Eye (tissue), 1 donor: ENCODE data around the gene RTP5.

Experiments used
- DNase-seq: peaks from one replicate; pipeline ENCODE4 v3.0.0-alpha.2; 2015

The RTP5 gene

GRCh38 chr2:241858206-241859016 is 11.1 kb upstream of the RTP5 start, which contains the start of gene PDCD1:
TSS of gene PDCD1 (minus strand) at chr2:241858894. CDS start at chr2:241858838, 56 bp downstream.
- DNase-seq, result no peak

GRCh38 chr2:241859017-241859435 is 10.5 kb upstream of the RTP5 start:
- no peak for DNase-seq

- no peak for DNase-seq
These were observed 9.9 kb upstream of the RTP5 start for GRCh38 chr2:241859436-241860183.

- DNase-seq, result no peak
These were observed 9.1 kb upstream of the RTP5 start for GRCh38 chr2:241860184-241861078.

GRCh38 chr2:241861264-241861663 is 8.3 kb upstream of the RTP5 start:
- DNase-seq, result no peak

GRCh38 chr2:241862093-241862492 is 7.4 kb upstream of the RTP5 start:
- DNase-seq, result no peak

GRCh38 chr2:241862775-241863535 is 6.6 kb upstream of the RTP5 start:
- DNase-seq, result no peak

- DNase-seq, result no peak
These were observed 6.0 kb upstream of the RTP5 start for GRCh38 chr2:241863536-241863954.

GRCh38 chr2:241864168-241864849 is 5.2 kb upstream of the RTP5 start:
- DNase-seq, result no peak

- DNase-seq, result no peak
These were observed 4.7 kb upstream of the RTP5 start for GRCh38 chr2:241864850-241865213.

- no peak for DNase-seq
These were observed 4.0 kb upstream of the RTP5 start for GRCh38 chr2:241865416-241865956.

GRCh38 chr2:241865957-241866789 is 3.4 kb upstream of the RTP5 start:
- peak; percentile 75 for DNase-seq

GRCh38 chr2:241866790-241867645 is 2.5 kb upstream of the RTP5 start:
- no peak for DNase-seq

GRCh38 chr2:241867776-241868420 is 1.6 kb upstream of the RTP5 start:
- no peak for DNase-seq

GRCh38 chr2:241868661-241869081 is 858 bp upstream of the RTP5 start:
- no peak for DNase-seq

- no peak for DNase-seq
These were observed 582 bp downstream of the RTP5 start for GRCh38 chr2:241870081-241870541.

GRCh38 chr2:241870611-241871537 is 1.3 kb downstream of the RTP5 start:
- no peak for DNase-seq
